ENCODE results near the gene E2F3.

- TF ChIP-seq ZNF830 (tag by site-specific recombination; IDR thresholded peaks at IDR 0.05; ENCODE audit: low read depth) (no peak), CTCF (tag by site-specific recombination; IDR thresholded peaks at IDR 0.05) (no peak), ZNF521 (tag by site-specific recombination; IDR thresholded peaks at IDR 0.05) (no peak), SP2 (tag by site-specific recombination; IDR thresholded peaks at IDR 0.05) (no peak), SCRT1 (tag by site-specific recombination; IDR thresholded peaks at IDR 0.05; ENCODE audit: borderline replicate concordance) (no peak), ATF2 (tag by site-specific recombination; IDR thresholded peaks at IDR 0.05; ENCODE audit: low read depth) (no peak), ZNF138 (tag by site-specific recombination; IDR thresholded peaks at IDR 0.05; ENCODE audit: borderline replicate concordance) (no peak), ZNF280C (tag by site-specific recombination; IDR thresholded peaks at IDR 0.05) (no peak), SP3 (tag by site-specific recombination; IDR thresholded peaks at IDR 0.05) (no peak), MYNN (tag by site-specific recombination; IDR thresholded peaks at IDR 0.05; ENCODE audit: borderline replicate concordance) (no peak), ZNF777 (tag by site-specific recombination; IDR thresholded peaks at IDR 0.05; ENCODE audit: borderline replicate concordance) (no peak)
These were observed 12.6 kb upstream of the E2F3 start for GRCh38 chr6:20389066-20389465.
